ENCODE results near the gene TMEM54. TPM values are rescaled to one million over a fixed set of nuclear protein-coding genes. Genes with fewer than 3 reads are reported as not detected.

Gene TMEM54
- total and polyA plus RNA-seq, 9 of the 15 experiments (the other 6 are each of a cell fraction or from before 2014, with no cell fraction given) = 1.00 to 16.2 (median 8.2) TPM

- no TSS peak for BruUV-seq (replicated peaks)
- H3K79me2 ChIP-seq (ENCODE audit: control insufficient read depth, insufficient read depth, low read length) = no peaks in the 10 kb centered on the region
- no peak overlapping the region for H2AFZ ChIP-seq (ENCODE audit: low read depth, low read length)
- no peak for ATAC-seq
- peaks cover 31 to 35% of the 10 kb centered on the region in 2 experiments for H3K27me3 ChIP-seq (ENCODE audit: control insufficient read depth in 2 of 2, insufficient read depth in 2 of 2, low read length in 2 of 2)
- no peak for DNase-seq (ENCODE audit: extremely low read depth in 1 of 4, low spot score in 3 of 4)
- in situ Hi-C loops (cut with MboI) = no loop called here
- peaks cover 2 to 10% of the 10 kb centered on the region in 2 experiments; a peak in 2 of 5 replicates for H3K4me1 ChIP-seq (replicated peaks in 1 of 2; ENCODE audit: control insufficient read depth in 2 of 2, insufficient read depth in 2 of 2, low read length in 2 of 2)
- no peak overlapping the region for H3K27ac ChIP-seq (ENCODE audit: extremely low read depth, low read depth, low read length)
- H3K36me3 ChIP-seq (ENCODE audit: control insufficient read depth, insufficient read depth, low read length) = no peaks in the 10 kb centered on the region
- no peaks in the 10 kb centered on the region for H4K20me1 ChIP-seq (replicated peaks; ENCODE audit: control insufficient read depth, insufficient read depth, low read length)
- WGBS (ENCODE audit: insufficient coverage, low coverage, missing lambda C conversion rate) = 50% methylated on average over 2 of the region's 2 CpGs
- no peaks in the 10 kb centered on the region for H3K9me1 ChIP-seq (ENCODE audit: control insufficient read depth, insufficient read depth, low read length)
- no peak overlapping the region for H3K4me2 ChIP-seq (ENCODE audit: insufficient read depth, low read length)
- FAIRE-seq = no peak
- ChIA-PET CTCF (ENCODE audit: low intra/inter-chr PET ratio) (no interaction called here), POLR2A (interaction anchor here (0.6 to 1.1 kb wide), 6 partner anchors 10 to 661 kb away, joined by 3 to 5 read pairs (median 4); no protein-coding TSS in a partner anchor)
- no peak for TF ChIP-seq GTF2A2 (tag; IDR thresholded peaks at IDR 0.05)
- TF ChIP-seq RBM34 (IDR thresholded peaks at IDR 0.05; ENCODE audit: borderline replicate concordance, insufficient read depth, low read length) = no peak
- no peak for TF ChIP-seq FOXJ3 (CRISPR knock-in tag; IDR thresholded peaks at IDR 0.05)
- TF ChIP-seq, protein P1, sequence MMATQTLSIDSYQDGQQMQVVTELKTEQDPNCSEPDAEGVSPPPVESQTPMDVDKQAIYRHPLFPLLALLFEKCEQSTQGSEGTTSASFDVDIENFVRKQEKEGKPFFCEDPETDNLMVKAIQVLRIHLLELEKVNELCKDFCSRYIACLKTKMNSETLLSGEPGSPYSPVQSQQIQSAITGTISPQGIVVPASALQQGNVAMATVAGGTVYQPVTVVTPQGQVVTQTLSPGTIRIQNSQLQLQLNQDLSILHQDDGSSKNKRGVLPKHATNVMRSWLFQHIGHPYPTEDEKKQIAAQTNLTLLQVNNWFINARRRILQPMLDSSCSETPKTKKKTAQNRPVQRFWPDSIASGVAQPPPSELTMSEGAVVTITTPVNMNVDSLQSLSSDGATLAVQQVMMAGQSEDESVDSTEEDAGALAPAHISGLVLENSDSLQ (IDR thresholded peaks at IDR 0.05) = no peak
- TF ChIP-seq ETV1 (tag; conservative IDR thresholded peaks at IDR 0.05; ENCODE audit: low read depth) = no peak
- TF ChIP-seq, protein P2, sequence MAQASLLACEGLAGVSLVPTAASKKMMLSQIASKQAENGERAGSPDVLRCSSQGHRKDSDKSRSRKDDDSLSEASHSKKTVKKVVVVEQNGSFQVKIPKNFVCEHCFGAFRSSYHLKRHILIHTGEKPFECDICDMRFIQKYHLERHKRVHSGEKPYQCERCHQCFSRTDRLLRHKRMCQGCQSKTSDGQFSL (CRISPR knock-in tag; IDR thresholded peaks at IDR 0.05) = no peak
- TF ChIP-seq, protein P2 (tag; IDR thresholded peaks at IDR 0.05) = no peak
- no peak for TF ChIP-seq STAT5A (IDR thresholded peaks at IDR 0.05; ENCODE audit: borderline replicate concordance, low read length)
- no peak for TF ChIP-seq CBX1 (IDR thresholded peaks at IDR 0.05; ENCODE audit: low read depth)
- no peak overlapping the region for H3K9ac ChIP-seq (ENCODE audit: insufficient read depth in 1 of 2, low read depth in 2 of 2, low read length in 2 of 2)
- H3K9me3 ChIP-seq (replicated peaks; ENCODE audit: control insufficient read depth, insufficient read depth, low read depth, low read length) = no peaks in the 10 kb centered on the region
- H3K4me3 ChIP-seq = no peak overlapping the region
- intact Hi-C loops (cut with micrococcal nuclease) = no loop called here
Measured at GRCh38 chr1:32928285-32928684, 27.1 kb upstream of the TMEM54 start.

All from K562 (cell line).